Pancreas (tissue), 10 donors: ENCODE measurements around the gene MREG. TPM values are rescaled to one million over a fixed set of nuclear protein-coding genes. Genes with fewer than 3 reads are reported as not detected.

Experiments used
- ATAC-seq, 4 donors: fragments of 200-7000 bp; cut with Tn5 transposase; one replicate each; pipeline versions ENCODE4 v1.8.0 to v1.9.1; 2020; ENCODE audit warnings: mild to moderate bottlenecking in 4 of 4, moderate library complexity in 4 of 4
- DNase-seq, 6 donors: peaks; one replicate each; pipeline ENCODE4 v3.0.0-alpha.2; 2020
- FAIRE-seq: peaks from 2 replicates; lab custom pipeline; 2012; peaks lifted over from hg19 to GRCh38; lab: Jason Lieb, UNC
- H3K27ac ChIP-seq, 4 donors: fragments of 200-600 bp; sonication (generic); 1 replicate in 3 of 4; 2 replicates in 1 of 4; pipeline versions ENCODE4 v1.5.0 to v1.8.0; 2020
- H3K27me3 ChIP-seq, 4 donors: fragments of 200-600 bp; one replicate each; pipeline ENCODE4 v1.8.0; 2021
- H3K36me3 ChIP-seq, 3 donors: fragments of 200-600 bp; sonication (generic) in 1 of 3; one replicate each; pipeline versions ENCODE4 v1.5.0 to v1.8.0; 2020 to 2021
- H3K4me1 ChIP-seq, 3 donors: fragments of 200-600 bp; one replicate each; pipeline ENCODE4 v1.8.0; 2021
- H3K4me3 ChIP-seq, 4 donors: fragments of 200-600 bp; sonication (generic) in 2 of 4; one replicate each; pipeline versions ENCODE4 v1.5.0 to v1.8.0; 2020 to 2021
- H3K9me3 ChIP-seq, 4 donors: fragments of 200-600 bp; one replicate each; pipeline ENCODE4 v1.8.0; 2021
- WGBS, 2 donors: extraction: QIAGEN DNeasy Blood & Tissue Kit; methylation state at CpG; one replicate each; pipeline ENCODE4 v1.1.7; 2013; 5-methylcytosine and 5-hydroxymethylcytosine counted together
- intact Hi-C, 3 donors: fragments of 100-400 bp; cut with DNase I; formaldehyde crosslinking; loops; one replicate each; pipeline versions ENCODE4 v1.11.1 to v1.14.2; 2022
- polyA plus RNA-seq, 2 donors: library from polyadenylated mRNA; stranded (reverse); fragments of 200-250 nt; gene quantifications; one replicate each; pipeline ENCODE4 v1.2.3, GENCODE V29; 2013
- total RNA-seq, 6 donors: library from RNA; stranded (reverse); fragmentation: NEBNext Ultra II Directional in 4 of 6; extraction: Animal tissue kit (Norgen Biotek cat#: 25700) in 4 of 6; gene quantifications; one replicate each; pipeline versions ENCODE4 v1.2.1 to v1.2.4, GENCODE V29; 2021 to 2023
- TF ChIP-seq, protein P1 (sequence below), 4 donors: fragments of 200-600 bp; sonication (generic) in 3 of 4; IDR thresholded peaks; one replicate each; pipeline versions ENCODE4 v1.5.0 to v1.8.0; 2021; ENCODE audit warnings: antibody characterized with exemption in 4 of 4
- donor health status: healthy with polysubstance abuse.
- donor health status: DM: no; HTN: no; CAD: no; lungs with moderate emphysema.
- donor health status: DM: no; HTN: no; CAD: no.
- donor health status: control.
- donor health status: control.
- donor health status: Bipolar disorder and iron deficiency.
- donor health status: DM: yes; HTN: yes; CAD: no.
- donor health status: DM: no; HTN: no; CAD: no.
- donor health status: DM: no; HTN: no; CAD: no.
- donor health status: DM: yes; HTN: yes; CAD: no.

The MREG gene
- total and polyA plus RNA-seq, 8 donors, result 1.2 to 4.8 (median 2.3) TPM

DNA sequence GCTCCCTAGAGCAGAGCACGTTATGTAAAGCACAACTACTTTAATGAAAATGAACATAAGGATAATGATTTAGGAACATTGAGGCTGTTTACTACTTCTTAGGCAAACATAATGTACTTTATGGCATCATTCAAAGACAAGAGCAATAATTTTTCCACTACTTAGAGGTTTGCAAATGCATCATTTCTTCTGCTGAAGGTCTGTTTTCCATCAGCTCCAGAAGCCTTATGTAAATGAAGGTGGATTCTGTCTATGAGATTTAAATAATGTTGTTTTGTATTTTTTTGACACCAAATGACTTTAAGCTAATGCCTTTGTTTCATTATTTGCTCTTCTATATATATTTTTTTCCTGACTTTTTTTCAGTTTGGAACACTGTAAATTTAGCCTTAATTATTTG, 28.1 kb downstream of the MREG start:
- intact Hi-C loops, result no loop called here
- Histone ChIP-seq H3K4me3 (no peak overlapping the region), H3K9me3 (no peaks in the 10 kb centered on the region), H3K27me3 (no peaks in the 10 kb centered on the region), H3K27ac (no peak overlapping the region), H3K36me3 (no peaks in the 10 kb centered on the region), H3K4me1 (no peaks in the 10 kb centered on the region)
- FAIRE-seq, result no peak
- ATAC-seq, result no peak
- 92% methylated on average over 1 of the region's 1 CpG for WGBS, 2 donors
- DNase-seq, result no peak
- TF ChIP-seq, protein P1, sequence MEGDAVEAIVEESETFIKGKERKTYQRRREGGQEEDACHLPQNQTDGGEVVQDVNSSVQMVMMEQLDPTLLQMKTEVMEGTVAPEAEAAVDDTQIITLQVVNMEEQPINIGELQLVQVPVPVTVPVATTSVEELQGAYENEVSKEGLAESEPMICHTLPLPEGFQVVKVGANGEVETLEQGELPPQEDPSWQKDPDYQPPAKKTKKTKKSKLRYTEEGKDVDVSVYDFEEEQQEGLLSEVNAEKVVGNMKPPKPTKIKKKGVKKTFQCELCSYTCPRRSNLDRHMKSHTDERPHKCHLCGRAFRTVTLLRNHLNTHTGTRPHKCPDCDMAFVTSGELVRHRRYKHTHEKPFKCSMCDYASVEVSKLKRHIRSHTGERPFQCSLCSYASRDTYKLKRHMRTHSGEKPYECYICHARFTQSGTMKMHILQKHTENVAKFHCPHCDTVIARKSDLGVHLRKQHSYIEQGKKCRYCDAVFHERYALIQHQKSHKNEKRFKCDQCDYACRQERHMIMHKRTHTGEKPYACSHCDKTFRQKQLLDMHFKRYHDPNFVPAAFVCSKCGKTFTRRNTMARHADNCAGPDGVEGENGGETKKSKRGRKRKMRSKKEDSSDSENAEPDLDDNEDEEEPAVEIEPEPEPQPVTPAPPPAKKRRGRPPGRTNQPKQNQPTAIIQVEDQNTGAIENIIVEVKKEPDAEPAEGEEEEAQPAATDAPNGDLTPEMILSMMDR (IDR thresholded peaks at IDR 0.05), result no peak

DNA sequence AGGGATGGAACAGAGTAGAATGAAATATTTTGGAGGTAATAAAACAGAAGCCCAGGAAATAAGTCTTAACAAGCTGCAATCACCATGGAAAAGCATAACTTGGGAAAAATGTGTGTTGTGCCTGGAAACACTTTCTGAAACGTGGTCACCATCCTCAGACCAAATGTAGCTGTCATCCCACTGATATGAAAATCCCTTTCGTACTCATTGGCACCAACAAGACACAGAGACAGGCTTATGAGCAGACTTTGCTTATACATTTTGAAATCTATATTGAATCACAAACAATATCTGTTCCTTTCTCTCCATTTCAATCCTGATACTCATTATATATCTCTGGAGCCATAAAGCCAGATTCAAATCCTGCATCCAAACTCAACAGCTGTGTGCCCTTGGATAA, 28.7 kb downstream of the MREG start:
- Histone ChIP-seq H3K27ac (no peak overlapping the region), H3K9me3 (no peaks in the 10 kb centered on the region), H3K27me3 (no peaks in the 10 kb centered on the region), H3K4me3 (no peak overlapping the region), H3K4me1 (no peaks in the 10 kb centered on the region), H3K36me3 (no peaks in the 10 kb centered on the region)
- no peak for FAIRE-seq
- 90 to 96% methylated on average over 2 of the region's 2 CpGs for WGBS, 2 donors
- ATAC-seq, result no peak
- DNase-seq, result no peak
- intact Hi-C loops, result no loop called here
- TF ChIP-seq, protein P1 (IDR thresholded peaks at IDR 0.05), result no peak

DNA sequence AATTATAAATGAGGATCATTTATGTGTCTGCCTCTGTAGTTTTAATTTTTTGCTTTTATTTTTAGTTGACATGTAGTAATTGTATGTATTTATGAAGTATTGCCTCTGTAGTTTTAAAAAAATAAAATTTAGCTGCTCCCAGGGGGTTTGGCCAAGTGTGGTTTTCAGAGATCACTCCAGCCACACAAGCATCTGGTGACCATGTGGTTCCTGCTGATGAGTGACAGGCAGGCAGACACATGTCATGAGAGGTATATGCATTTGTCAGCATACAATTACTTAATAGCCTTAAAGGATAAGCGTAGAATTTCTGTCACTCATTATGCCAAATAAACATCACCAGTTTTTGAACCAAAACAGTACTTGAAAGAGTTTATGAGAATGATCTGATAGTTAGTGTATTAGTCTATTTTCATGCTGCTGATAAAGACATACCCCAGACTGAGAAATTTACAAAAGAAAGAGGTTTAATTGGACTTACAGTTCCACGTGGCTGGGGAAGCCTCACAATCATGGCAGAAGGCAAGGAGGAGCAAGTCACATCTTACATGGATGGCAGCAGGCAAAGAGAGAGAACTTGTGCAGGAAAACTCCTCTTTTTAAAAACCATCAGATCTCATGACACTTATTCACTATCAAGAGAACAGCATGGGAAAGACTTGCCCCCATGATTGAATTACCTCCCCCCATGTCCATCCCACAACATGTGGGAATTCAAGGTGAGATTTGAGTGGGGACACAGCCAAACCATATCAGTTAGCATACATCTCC, 29.6 kb downstream of the MREG start:
- Histone ChIP-seq H3K27ac (no peak overlapping the region), H3K36me3 (no peaks in the 10 kb centered on the region), H3K9me3 (no peaks in the 10 kb centered on the region), H3K27me3 (no peaks in the 10 kb centered on the region), H3K4me3 (no peak overlapping the region), H3K4me1 (no peaks in the 10 kb centered on the region)
- FAIRE-seq (no peak), DNase-seq (no peak), ATAC-seq (no peak)
- 76 to 78% methylated on average over 2 of the region's 2 CpGs for WGBS, 2 donors
- intact Hi-C loops, result no loop called here
- TF ChIP-seq, protein P1 (IDR thresholded peaks at IDR 0.05), result no peak

DNA sequence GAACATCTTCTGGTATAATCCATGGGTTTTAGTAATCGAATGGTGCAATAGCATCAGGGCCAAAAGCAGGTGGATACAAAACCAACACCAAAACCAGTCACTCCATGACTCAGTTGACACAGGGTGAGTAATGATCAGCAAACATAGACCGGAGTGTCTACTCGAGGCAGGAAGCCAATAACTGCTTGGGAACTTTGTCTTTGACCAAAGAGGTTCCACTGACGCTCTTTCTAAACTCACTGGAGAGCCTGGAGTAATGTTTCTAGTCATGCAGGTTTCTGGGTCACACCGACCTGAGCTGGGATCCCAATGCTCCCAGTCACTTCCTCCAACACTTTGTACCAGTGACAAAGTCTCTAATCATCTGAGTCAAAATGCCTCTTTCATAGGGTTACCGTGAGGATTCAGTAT, 30.9 kb downstream of the MREG start:
- 43 to 50% methylated on average over 6 of the region's 6 CpGs for WGBS, 2 donors
- TF ChIP-seq, protein P1 (IDR thresholded peaks at IDR 0.05), result no peak
- Histone ChIP-seq H3K9me3 (no peaks in the 10 kb centered on the region), H3K27ac (peak overlapping the region in 1 of 4 donors; percentile 27), H3K4me3 (no peak overlapping the region), H3K36me3 (no peaks in the 10 kb centered on the region), H3K4me1 (no peaks in the 10 kb centered on the region), H3K27me3 (no peaks in the 10 kb centered on the region)
- DNase-seq (peak in 3 of 6 donors; percentile 6 to 36 (median 24)), FAIRE-seq (no peak), ATAC-seq (peak; percentile 46 to 93 (median 84))
- intact Hi-C loops, result no loop called here

DNA sequence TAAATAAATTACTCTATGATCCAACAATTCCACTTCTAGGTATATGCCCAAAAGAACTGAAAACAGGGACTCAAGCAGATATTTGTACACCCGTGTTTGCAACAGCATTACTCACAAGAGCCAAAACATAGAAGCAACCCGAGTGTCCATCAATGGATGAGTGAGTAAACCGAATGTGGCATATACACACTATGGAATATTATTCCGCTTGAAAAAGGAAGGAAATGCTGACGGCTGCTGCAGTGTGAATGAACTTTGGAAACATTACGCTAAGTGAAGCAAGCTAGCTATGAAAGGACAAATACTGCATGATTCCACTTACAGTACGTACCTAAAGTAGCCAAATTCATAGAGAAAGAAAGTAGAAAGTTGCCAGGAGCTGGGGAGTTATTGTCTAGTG, 32.2 kb downstream of the MREG start:
- FAIRE-seq, result no peak
- no peak for ATAC-seq
- no peaks in the 10 kb centered on the region for H3K27me3 ChIP-seq
- DNase-seq, result no peak
- no peaks in the 10 kb centered on the region for H3K36me3 ChIP-seq
- no peak overlapping the region for H3K4me3 ChIP-seq
- no peaks in the 10 kb centered on the region for H3K9me3 ChIP-seq
- TF ChIP-seq, protein P1 (IDR thresholded peaks at IDR 0.05), result no peak
- no peak overlapping the region for H3K27ac ChIP-seq
- intact Hi-C loops, result no loop called here
- WGBS, 2 donors, result 94% methylated on average over 7 of the region's 7 CpGs
- H3K4me1 ChIP-seq, result no peaks in the 10 kb centered on the region
